Subcutaneous abdominal adipose tissue (tissue), 5 donors: Measurements from ENCODE around the gene FADS3.
"Not testable (repeated sequence)": the region's sequence is repeated elsewhere in the genome, so short reads cannot be mapped to it uniquely, and the experiment has no call there.

Source experiments
- H3K27ac ChIP-seq: one replicate; pipeline ENCODE4 v1.7.0; 2013; ENCODE audit warnings: low read depth, mild to moderate bottlenecking, inconsistent platforms, low read length, moderate library complexity
- H3K27me3 ChIP-seq, 5 donors: one replicate each; pipeline ENCODE4 v1.7.0; 2013; ENCODE audit warnings: low read length in 5 of 5, inconsistent platforms in 1 of 5; ENCODE audit not compliant: control insufficient read depth in 5 of 5, insufficient read depth in 4 of 5
- H3K36me3 ChIP-seq, 5 donors: one replicate each; pipeline ENCODE4 v1.7.0; 2013; ENCODE audit warnings: low read length in 5 of 5; ENCODE audit not compliant: control insufficient read depth in 5 of 5, insufficient read depth in 5 of 5
- H3K4me1 ChIP-seq, 5 donors: one replicate each; pipeline ENCODE4 v1.7.0; 2013; ENCODE audit warnings: low read length in 5 of 5, mild to moderate bottlenecking in 3 of 5, moderate library complexity in 1 of 5; ENCODE audit not compliant: control insufficient read depth in 5 of 5, insufficient read depth in 5 of 5
- H3K4me3 ChIP-seq, 5 donors: one replicate each; pipeline ENCODE4 v1.7.0; 2013; ENCODE audit warnings: low read length in 5 of 5, low read depth in 1 of 5
- H3K9ac ChIP-seq, 5 donors: one replicate each; pipeline ENCODE4 v1.7.0; 2013; ENCODE audit warnings: low read length in 5 of 5, mild to moderate bottlenecking in 4 of 5, moderate library complexity in 3 of 5
- H3K9me3 ChIP-seq, 5 donors: one replicate each; pipeline ENCODE4 v1.7.0; 2013; ENCODE audit warnings: low read length in 5 of 5; ENCODE audit not compliant: control insufficient read depth in 5 of 5
- donor health status: healthy.
- donor health status: healthy.
- donor health status: healthy.
- donor health status: healthy.
- donor health status: healthy.

FADS3 gene

GRCh38 chr11:61882879-61883278 lies 8.5 kb downstream of the FADS3 start:
- H3K4me3 ChIP-seq: no peak overlapping the region
- no peaks in the 10 kb centered on the region for H3K9me3 ChIP-seq
- peak overlapping the region; percentile 13 for H3K27ac ChIP-seq
- H3K36me3 ChIP-seq: peaks cover 0 to 26% (median 22%) of the 10 kb centered on the region in 5 donors
- no peak overlapping the region for H3K9ac ChIP-seq
- H3K4me1 ChIP-seq: peaks cover 15 to 100% (median 83%) of the 10 kb centered on the region in 5 donors
- no peaks in the 10 kb centered on the region for H3K27me3 ChIP-seq

- not testable (repeated sequence) for H3K27me3 ChIP-seq, H3K9ac ChIP-seq, H3K9me3 ChIP-seq, H3K27ac ChIP-seq, H3K4me3 ChIP-seq
- Histone ChIP-seq H3K4me1 (peaks cover 12 to 100% (median 81%) of the 10 kb centered on the region in 5 donors), H3K36me3 (peaks cover 0 to 33% (median 28%) of the 10 kb centered on the region in 5 donors)
These were observed 9.1 kb downstream of the FADS3 start for GRCh38 chr11:61882267-61882666.

GRCh38 chr11:61881397-61881796 lies 9.9 kb downstream of the FADS3 start:
- H3K4me3 ChIP-seq: no peak overlapping the region
- peak overlapping the region; percentile 42 for H3K27ac ChIP-seq
- peak overlapping the region in 1 of 5 donors; percentile 27 for H3K9ac ChIP-seq
- peaks cover 6 to 100% (median 74%) of the 10 kb centered on the region in 5 donors for H3K4me1 ChIP-seq
- no peaks in the 10 kb centered on the region for H3K27me3 ChIP-seq
- H3K9me3 ChIP-seq: no peaks in the 10 kb centered on the region
- H3K36me3 ChIP-seq: peaks cover 0 to 41% (median 37%) of the 10 kb centered on the region in 5 donors

- no peaks in the 10 kb centered on the region for H3K9me3 ChIP-seq
- H3K27me3 ChIP-seq: no peaks in the 10 kb centered on the region
- no peak overlapping the region for H3K4me3 ChIP-seq
- H3K4me1 ChIP-seq: peaks cover 3 to 95% (median 68%) of the 10 kb centered on the region in 5 donors
- H3K27ac ChIP-seq: peak overlapping the region; percentile 42
- peaks cover 0 to 50% (median 42%) of the 10 kb centered on the region in 5 donors for H3K36me3 ChIP-seq
- H3K9ac ChIP-seq: no peak overlapping the region
These were observed 10.9 kb downstream of the FADS3 start for GRCh38 chr11:61880454-61880853.

- no peaks in the 10 kb centered on the region for H3K27me3 ChIP-seq
- H3K4me3 ChIP-seq: no peak overlapping the region
- peak overlapping the region; percentile 42 for H3K27ac ChIP-seq
- peaks cover 0 to 52% (median 44%) of the 10 kb centered on the region in 5 donors for H3K36me3 ChIP-seq
- no peaks in the 10 kb centered on the region for H3K9me3 ChIP-seq
- H3K4me1 ChIP-seq: peaks cover 3 to 94% (median 64%) of the 10 kb centered on the region in 5 donors
- no peak overlapping the region for H3K9ac ChIP-seq
These were observed 11.3 kb downstream of the FADS3 start for GRCh38 chr11:61880031-61880430.

- Histone ChIP-seq H3K27me3 (no peaks in the 10 kb centered on the region), H3K36me3 (peaks cover 0 to 57% (median 48%) of the 10 kb centered on the region in 5 donors), H3K4me3 (no peak overlapping the region), H3K9me3 (no peaks in the 10 kb centered on the region), H3K4me1 (peaks cover 3 to 88% (median 63%) of the 10 kb centered on the region in 5 donors), H3K9ac (no peak overlapping the region), H3K27ac (no peak overlapping the region)
These were observed 12.2 kb downstream of the FADS3 start for GRCh38 chr11:61879152-61879551.

GRCh38 chr11:61875698-61876097 lies 15.6 kb downstream of the FADS3 start:
- Histone ChIP-seq H3K27ac (peak overlapping the region; percentile 49), H3K9ac (no peak overlapping the region), H3K4me1 (peaks cover 3 to 68% (median 52%) of the 10 kb centered on the region in 5 donors), H3K36me3 (peaks cover 0 to 69% (median 55%) of the 10 kb centered on the region in 5 donors), H3K9me3 (no peaks in the 10 kb centered on the region), H3K4me3 (no peak overlapping the region), H3K27me3 (no peaks in the 10 kb centered on the region)

- Histone ChIP-seq H3K4me1 (peaks cover 0 to 67% (median 52%) of the 10 kb centered on the region in 5 donors), H3K27ac (peak overlapping the region; percentile 49), H3K9me3 (no peaks in the 10 kb centered on the region), H3K9ac (no peak overlapping the region), H3K36me3 (peaks cover 0 to 66% (median 55%) of the 10 kb centered on the region in 5 donors), H3K27me3 (no peaks in the 10 kb centered on the region), H3K4me3 (no peak overlapping the region)
These were observed 16.5 kb downstream of the FADS3 start for GRCh38 chr11:61874853-61875252.

GRCh38 chr11:61874377-61874809 lies 17.0 kb downstream of the FADS3 start:
- Histone ChIP-seq H3K4me3 (peak overlapping the region in 1 of 5 donors; percentile 23), H3K4me1 (peaks cover 0 to 62% (median 48%) of the 10 kb centered on the region in 5 donors), H3K27ac (peak overlapping the region; percentile 49), H3K36me3 (peaks cover 0 to 61% (median 51%) of the 10 kb centered on the region in 5 donors), H3K9me3 (no peaks in the 10 kb centered on the region), H3K9ac (peak overlapping the region in 1 of 5 donors; percentile 8), H3K27me3 (no peaks in the 10 kb centered on the region)

GRCh38 chr11:61873588-61874376 lies 17.6 kb downstream of the FADS3 start:
- H3K4me3 ChIP-seq: peak overlapping the region in 1 of 5 donors; percentile 23
- no peaks in the 10 kb centered on the region for H3K9me3 ChIP-seq
- H3K4me1 ChIP-seq: peaks cover 0 to 56% (median 45%) of the 10 kb centered on the region in 5 donors
- H3K27ac ChIP-seq: peak overlapping the region; percentile 49
- H3K27me3 ChIP-seq: no peaks in the 10 kb centered on the region
- H3K36me3 ChIP-seq: peaks cover 0 to 55% (median 45%) of the 10 kb centered on the region in 5 donors
- H3K9ac ChIP-seq: peak overlapping the region in 1 of 5 donors; percentile 8
